Astrocyte of the hippocampus (primary cell): ENCODE data around the gene CLDN9.

Experiments
- DNase-seq: peaks from one replicate; pipeline ENCODE4 v3.0.0; 2011; ENCODE audit warnings: low read depth, low spot score

Gene CLDN9

GRCh38 chr16:2974319-2975056, 38.2 kb upstream of the CLDN9 start:
- no peak for DNase-seq

- DNase-seq: no peak
Observed at GRCh38 chr16:2975161-2975795, 37.4 kb upstream of the CLDN9 start.

- DNase-seq: no peak
Observed at GRCh38 chr16:2976201-2976600, 36.5 kb upstream of the CLDN9 start.

GRCh38 chr16:2976673-2977072, 36.0 kb upstream of the CLDN9 start:
- no peak for DNase-seq

- DNase-seq: peak; percentile 75
Observed at GRCh38 chr16:2977440-2977839, 35.3 kb upstream of the CLDN9 start.

- DNase-seq: no peak
Observed at GRCh38 chr16:2979669-2980226, 33.0 kb upstream of the CLDN9 start.

DNA sequence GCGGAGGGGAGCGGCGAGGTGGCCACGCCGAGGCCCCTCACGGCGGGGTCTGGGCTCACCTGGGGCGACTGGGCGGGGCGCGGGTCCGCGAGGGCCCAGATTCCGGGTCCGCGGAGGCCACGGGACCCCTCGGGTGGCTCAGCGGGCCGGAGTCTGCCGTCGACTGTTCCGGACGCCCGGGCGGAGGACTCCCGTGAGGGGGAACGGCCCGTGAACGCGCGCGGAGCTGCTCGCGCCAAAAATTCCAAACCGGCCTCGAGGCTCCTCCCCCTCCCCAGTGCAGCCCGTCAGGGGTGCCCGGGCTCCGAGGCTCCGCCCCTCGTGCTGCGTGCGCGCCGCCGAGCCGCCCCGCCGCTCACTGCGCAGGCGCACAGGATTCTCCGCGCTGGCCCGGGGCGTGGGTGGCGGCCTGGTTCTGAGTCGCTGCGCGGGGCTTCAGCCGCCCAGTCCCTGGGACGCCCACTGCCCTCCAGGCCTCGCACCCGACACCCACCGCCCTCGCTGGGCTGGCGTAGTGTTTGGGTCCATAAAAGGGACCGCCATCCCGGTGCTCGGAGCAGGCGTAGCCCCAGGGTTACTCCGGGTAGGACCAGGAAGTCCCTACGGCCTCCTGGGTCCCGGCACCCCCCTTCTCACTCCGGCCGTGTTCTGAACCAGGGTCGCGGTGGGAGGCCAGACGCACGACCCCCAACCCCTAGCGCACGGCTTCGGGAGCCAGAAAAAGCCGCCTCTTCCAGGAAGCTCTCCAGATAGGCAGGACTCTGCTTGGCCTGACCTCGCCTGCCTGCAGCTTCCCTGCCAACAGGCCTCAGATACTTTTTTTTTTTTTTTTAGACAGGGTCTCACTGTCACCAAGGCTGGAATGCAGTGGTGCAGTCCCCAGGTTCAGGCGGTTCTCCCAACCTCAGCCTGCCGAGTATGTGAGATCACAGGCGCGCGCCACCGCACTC, 32.2 kb upstream of the CLDN9 start, which contains the start of gene PKMYT1:
Gene PKMYT1 (minus strand): TSS at position 220 of the 950 bp plus-strand sequence. CDS start 789 bp downstream, outside the sequence.
- DNase-seq: peak; percentile 96

DNA sequence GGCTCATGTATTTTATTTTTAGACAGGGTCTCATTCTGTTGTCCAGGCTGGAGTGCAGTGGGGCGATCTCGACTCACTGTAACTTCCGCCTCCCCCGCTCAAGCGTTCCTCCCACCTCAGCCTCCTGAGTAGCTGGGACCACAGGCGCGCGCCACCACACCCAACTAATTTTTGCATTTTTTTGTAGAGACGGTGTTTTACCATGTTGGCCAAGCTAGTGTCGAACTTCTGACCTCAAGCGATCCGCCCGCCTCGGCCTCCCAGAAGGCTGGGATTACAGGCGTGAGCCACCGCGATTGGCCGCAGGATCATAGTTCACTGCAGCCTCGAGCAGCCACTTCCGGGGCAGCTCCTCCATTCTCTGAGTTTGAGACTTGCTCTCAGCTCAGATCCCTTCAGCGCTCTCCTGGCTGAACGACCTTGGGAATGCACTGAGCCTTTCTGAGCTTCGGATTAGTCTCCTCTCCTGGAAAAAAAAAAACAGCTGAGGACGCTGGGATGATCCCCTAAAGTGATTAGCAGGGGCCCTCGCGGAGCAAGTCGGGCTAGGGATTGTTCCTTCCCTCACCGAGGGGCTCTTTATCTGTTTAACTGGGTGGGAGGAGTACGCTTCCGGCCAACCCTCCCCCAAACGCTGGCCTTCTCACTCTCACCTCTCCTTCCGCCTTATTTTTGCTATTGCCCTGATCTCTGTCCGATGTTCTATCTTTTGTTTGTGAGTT, 31.4 kb upstream of the CLDN9 start:
- no peak for DNase-seq

- DNase-seq: no peak
Observed at GRCh38 chr16:2981899-2982250, 30.8 kb upstream of the CLDN9 start.

- no peak for DNase-seq
Observed at GRCh38 chr16:2982402-2982801, 30.3 kb upstream of the CLDN9 start.

GRCh38 chr16:2983706-2984136, 29.0 kb upstream of the CLDN9 start:
- peak; percentile 95 for DNase-seq

GRCh38 chr16:2985462-2985861, 27.3 kb upstream of the CLDN9 start:
- DNase-seq: no peak

DNA sequence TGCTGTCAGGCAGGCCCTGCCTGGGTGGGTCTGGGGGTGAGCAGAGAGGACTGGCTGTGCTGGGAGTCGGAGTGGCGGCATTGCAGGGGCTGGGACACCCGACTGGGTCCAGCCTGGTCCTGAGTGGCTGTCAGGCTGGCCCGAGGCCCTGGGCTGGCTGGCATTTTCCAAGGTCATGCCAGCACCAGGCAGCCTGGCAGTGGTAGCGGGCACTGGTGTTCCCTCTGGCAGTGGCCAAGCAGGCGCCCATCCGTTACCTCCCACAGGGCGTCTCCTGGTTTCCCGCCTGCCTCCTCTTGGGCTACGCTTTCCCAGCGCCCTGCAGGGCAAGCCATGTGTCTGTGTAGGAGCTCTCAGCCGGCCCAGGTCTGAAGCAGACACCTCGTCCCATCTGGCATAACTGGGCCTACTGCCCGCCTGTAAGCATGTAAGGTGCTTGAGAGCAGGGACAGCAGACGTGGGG, 26.8 kb upstream of the CLDN9 start:
- DNase-seq: no peak

DNA sequence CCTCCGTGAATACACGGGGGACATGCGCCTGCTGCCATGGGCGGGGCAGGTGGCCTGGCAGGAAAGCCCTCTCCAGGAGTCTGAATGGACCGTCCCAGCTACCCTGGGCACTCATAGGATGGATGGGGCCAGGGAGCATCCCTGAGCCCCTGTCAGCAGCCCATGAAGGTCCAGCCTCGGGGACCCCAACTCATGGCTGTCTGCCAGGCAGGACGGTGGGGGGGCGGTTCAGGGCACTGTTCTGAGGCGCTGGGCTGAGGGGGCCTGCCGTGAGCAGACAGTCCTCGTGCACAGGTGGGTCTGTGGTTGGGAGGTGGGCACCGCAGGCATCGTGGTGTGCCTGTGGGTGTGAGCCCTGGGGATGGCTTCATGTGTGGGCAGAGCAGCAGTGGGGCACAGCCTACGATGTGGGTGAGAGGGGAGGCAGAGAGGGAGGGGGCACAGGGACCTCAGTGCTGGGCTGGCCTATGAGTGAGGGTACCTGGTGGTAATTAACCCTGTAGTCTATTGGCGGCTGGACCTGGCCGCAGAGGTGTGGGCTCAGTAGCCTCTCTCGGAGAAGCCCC, 26.0 kb upstream of the CLDN9 start:
- no peak for DNase-seq

DNA sequence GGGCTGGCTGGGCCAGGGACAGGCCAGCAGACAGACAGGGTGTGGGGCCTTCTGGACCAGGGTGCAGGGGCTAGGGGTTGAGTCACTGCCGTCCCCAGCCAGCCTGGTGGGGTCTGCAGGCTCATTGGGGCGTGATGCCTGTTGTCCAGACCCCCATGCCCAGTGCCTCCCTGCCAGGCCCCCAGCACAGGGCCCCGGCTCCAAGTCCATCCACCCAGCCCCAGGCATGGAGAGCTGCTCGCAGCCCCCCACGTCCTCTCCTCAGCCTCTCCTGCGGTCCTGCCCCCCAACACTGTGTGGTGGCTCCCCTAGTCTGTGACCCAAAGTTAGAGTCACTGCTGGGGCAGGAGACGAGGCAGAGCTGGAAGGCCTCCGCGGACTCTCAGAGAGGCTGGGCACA, 25.4 kb upstream of the CLDN9 start:
- no peak for DNase-seq

DNA sequence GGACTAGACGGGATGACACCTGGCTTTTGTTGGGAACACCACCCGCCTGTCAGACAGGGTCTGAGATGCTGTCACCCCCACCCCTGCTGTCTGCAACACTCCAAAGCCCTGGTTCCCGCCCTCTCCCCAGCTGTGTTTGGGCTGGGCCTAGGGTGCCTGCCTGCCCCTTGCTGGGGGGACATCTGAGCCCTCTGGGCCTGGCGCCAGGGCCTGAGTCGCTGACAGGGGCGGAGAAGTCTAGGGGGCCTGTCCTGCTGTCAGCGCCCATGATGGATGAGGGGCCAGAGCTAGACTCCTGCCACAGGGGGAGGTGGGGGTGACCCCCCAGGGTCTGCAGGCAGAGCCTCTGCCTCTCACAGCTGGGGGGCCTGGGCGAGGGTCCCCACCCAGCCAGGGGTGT, 24.9 kb upstream of the CLDN9 start:
- no peak for DNase-seq

DNA sequence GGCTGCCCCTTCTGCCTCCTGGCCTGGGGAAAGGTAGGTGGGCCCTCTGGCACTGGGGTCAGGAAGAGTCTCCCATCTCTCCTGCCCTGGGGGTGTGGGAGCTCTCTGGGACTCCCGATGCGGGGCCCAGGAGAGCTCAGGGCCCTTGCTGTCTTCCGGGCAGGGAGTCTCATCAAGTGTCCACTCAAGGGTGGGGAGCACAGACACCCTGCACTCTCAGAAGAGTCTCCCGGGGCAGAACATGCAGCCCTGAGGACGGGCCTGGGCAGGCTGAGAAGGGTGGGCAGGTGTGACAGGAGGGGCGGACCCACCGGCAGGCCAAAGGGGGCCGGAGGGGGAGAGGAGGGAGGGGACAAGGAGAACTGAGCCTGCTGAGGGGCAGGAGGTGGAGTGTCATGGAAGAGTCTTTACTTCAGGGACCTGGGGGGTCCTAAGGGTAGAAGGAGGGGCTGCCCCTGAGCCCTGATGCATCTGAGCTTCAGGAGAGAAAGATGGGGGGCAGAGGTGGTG, 24.1 kb upstream of the CLDN9 start:
- DNase-seq: no peak

- DNase-seq: no peak
Observed at GRCh38 chr16:2990891-2991290, 21.8 kb upstream of the CLDN9 start.

GRCh38 chr16:2991566-2992261, 21.0 kb upstream of the CLDN9 start:
- DNase-seq: no peak
